Mucosa of descending colon (tissue), 3 donors: ENCODE measurements around the gene UNKL. TPM values are rescaled to one million over a fixed set of nuclear protein-coding genes. Genes with fewer than 3 reads are reported as not detected.

Experiments used
- ATAC-seq: fragments of 200-7000 bp; cut with Tn5 transposase; one replicate; pipeline ENCODE4 v1.9.1; 2020; ENCODE audit warnings: mild to moderate bottlenecking, moderate library complexity
- DNase-seq, 3 donors: peaks; one replicate each; pipeline ENCODE4 v3.0.0-alpha.2; 2020
- H3K36me3 ChIP-seq: fragments of 200-600 bp; one replicate; pipeline ENCODE4 v1.8.0; 2021; ENCODE audit warnings: low read depth, mild to moderate bottlenecking
- H3K4me1 ChIP-seq: fragments of 200-600 bp; one replicate; pipeline ENCODE4 v1.8.0; 2021; ENCODE audit warnings: low read depth, mild to moderate bottlenecking
- H3K4me3 ChIP-seq: fragments of 200-600 bp; one replicate; pipeline ENCODE4 v1.8.0; 2021; ENCODE audit warnings: mild to moderate bottlenecking
- H3K9me3 ChIP-seq: fragments of 200-600 bp; one replicate; pipeline ENCODE4 v1.8.0; 2021; ENCODE audit warnings: mild to moderate bottlenecking
- CTCF ChIP-seq: fragments of 200-600 bp; IDR thresholded peaks from one replicate; pipeline ENCODE4 v1.8.0; 2022; ENCODE audit warnings: antibody characterized with exemption, mild to moderate bottlenecking
- intact Hi-C, 2 donors: fragments of 100-400 bp; cut with DNase I in 1 of 2; cut with micrococcal nuclease in 1 of 2; formaldehyde crosslinking; loops; one replicate each; pipeline versions ENCODE4 v1.11.0 to v1.11.1; 2022; cut with DNase I, micrococcal nuclease
- total RNA-seq, 3 donors: library from RNA; stranded (reverse); fragmentation: NEBNext Ultra II Directional in 2 of 3; extraction: Animal tissue kit (Norgen Biotek cat#: 25700) in 2 of 3; gene quantifications; one replicate each; pipeline versions ENCODE4 v1.2.1 to v1.2.4, GENCODE V29; 2021 to 2023
- donor health status: DM: no; HTN: no; CAD: no; lungs with moderate emphysema.
- donor health status: DM: no; HTN: no; CAD: no.
- donor health status: DM: no; HTN: yes; CAD: no.

Gene UNKL
- total RNA-seq, 3 donors from 2014 or later: 16.2 to 36.5 (median 28.2) TPM

- no peak for TF ChIP-seq CTCF
These were observed 70.0 kb downstream of the UNKL start for GRCh38 chr16:1344499-1344898.

GRCh38 chr16:1343428-1344242, 70.9 kb downstream of the UNKL start:
- TF ChIP-seq CTCF: no peak
- intact Hi-C loops: no loop called here
- DNase-seq (peak in 2 of 3 donors; percentile 33 to 60), ATAC-seq (peak; percentile 5)
- Histone ChIP-seq H3K4me3 (no peak overlapping the region), H3K36me3 (no peaks in the 10 kb centered on the region), H3K4me1 (peaks cover 20% of the 10 kb centered on the region), H3K9me3 (no peaks in the 10 kb centered on the region)

More at GRCh38 chr16:1344499-1344898, 70.0 kb downstream of the UNKL start:
- H3K36me3 ChIP-seq: no peaks in the 10 kb centered on the region
- no peak for ATAC-seq
- no peak for DNase-seq
- H3K4me1 ChIP-seq: peaks cover 20% of the 10 kb centered on the region
- intact Hi-C loops: no loop called here
- H3K9me3 ChIP-seq: no peaks in the 10 kb centered on the region
- H3K4me3 ChIP-seq: no peak overlapping the region

- intact Hi-C loops: no loop called here
- DNase-seq: peak; percentile 97 to 99 (median 98)
- ATAC-seq: peak; percentile 93
- TF ChIP-seq CTCF: no peak
- Histone ChIP-seq H3K4me3 (no peak overlapping the region), H3K36me3 (no peaks in the 10 kb centered on the region), H3K9me3 (no peaks in the 10 kb centered on the region), H3K4me1 (peaks cover 20% of the 10 kb centered on the region)
These were observed 71.7 kb downstream of the UNKL start for GRCh38 chr16:1342526-1343427.

GRCh38 chr16:1341495-1342420, 72.7 kb downstream of the UNKL start:
- no peak for TF ChIP-seq CTCF
- H3K9me3 ChIP-seq: no peaks in the 10 kb centered on the region
- H3K4me3 ChIP-seq: no peak overlapping the region
- H3K4me1 ChIP-seq: peaks cover 20% of the 10 kb centered on the region
- DNase-seq (no peak), ATAC-seq (no peak)
- no peaks in the 10 kb centered on the region for H3K36me3 ChIP-seq
- intact Hi-C loops: no loop called here
